ENCODE results near the gene GLCE.

GLCE gene

DNA sequence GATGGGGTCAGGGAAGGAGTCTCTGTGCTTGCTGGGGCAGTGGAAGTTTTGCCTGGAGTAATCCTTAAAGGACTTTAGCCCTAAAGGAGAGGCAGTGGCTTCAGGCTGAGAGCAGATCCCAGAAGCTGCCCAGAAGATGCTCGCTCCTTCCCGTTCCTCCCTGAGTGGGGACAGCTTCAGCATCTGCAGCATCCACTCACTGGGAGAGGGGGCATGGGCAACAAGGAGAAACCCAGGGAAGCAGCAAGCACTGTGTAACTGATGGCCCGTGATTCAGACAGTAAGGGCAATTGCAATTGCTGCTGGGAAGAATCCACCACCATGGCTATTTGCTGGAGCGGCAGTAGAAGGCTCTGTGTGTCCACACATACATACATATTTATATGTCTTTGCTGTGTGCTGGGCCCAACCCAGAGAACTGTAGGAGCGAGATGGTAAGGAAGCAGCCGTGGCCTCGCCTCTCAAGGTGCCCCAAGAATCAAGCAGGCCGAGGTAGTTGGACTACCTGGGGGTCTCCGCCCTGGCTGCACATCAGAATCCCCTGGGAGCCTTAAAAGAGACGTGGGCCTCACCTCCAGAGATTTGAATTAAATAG, 132.5 kb downstream of the GLCE start:
- H3K4me2 ChIP-seq (ENCODE audit: low read depth, low read length, poor library complexity, severe bottlenecking): no peak overlapping the region
- H3K79me2 ChIP-seq (ENCODE audit: insufficient read depth, low read length): no peaks in the 10 kb centered on the region

DNA sequence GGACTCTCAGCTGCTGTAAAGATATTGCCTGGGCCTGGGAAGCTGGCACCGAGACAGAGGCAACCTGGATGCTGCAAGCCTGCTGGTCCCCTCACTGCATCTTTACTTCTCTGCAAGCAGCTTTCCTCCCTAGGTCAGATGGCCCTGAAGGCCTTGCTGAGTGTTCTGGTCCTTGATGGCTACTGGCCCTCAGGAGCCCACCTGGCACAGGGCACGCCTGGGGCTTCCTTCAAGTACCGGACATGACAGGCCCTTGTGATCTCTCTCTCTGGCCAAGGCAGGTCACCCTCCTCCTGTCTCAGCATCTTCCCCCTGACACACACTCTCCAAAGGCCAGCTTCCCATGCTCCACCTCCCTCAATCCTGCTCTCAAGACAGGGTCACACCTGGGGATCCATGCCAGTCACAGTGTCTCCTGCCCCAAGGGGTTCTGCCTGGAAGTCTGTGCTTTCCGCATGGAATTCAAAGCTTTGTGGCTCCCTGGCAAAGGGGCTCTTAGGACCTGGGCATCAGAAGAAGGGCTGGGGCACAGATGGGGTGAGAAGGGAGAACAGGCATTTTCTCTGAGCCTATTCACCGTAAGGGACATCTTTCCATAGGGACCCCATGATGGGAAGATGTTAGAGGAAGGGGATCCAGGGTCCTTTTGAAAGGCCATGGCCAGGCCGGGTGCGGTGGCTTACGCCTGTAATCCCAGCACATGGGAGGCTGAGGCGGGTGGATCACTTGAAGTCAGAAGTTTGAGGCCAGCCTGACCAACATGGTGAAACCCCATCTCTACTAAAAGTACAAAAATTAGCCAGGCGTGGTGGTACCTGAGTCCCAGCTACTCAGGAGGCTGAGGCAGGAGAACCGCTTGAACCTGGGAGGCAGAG, 133.5 kb downstream of the GLCE start:
- Histone ChIP-seq H3K9me3 (ENCODE audit: insufficient read depth, low read depth, low read length) (no peaks in the 10 kb centered on the region), H2AFZ (ENCODE audit: low read length) (no peak overlapping the region), H3K36me3 (ENCODE audit: insufficient read depth, low read length) (no peaks in the 10 kb centered on the region), H3K79me2 (ENCODE audit: insufficient read depth, low read length) (no peaks in the 10 kb centered on the region), H3K27me3 (ENCODE audit: insufficient read depth, low read length, poor library complexity, severe bottlenecking) (no peaks in the 10 kb centered on the region), H3K4me2 (ENCODE audit: low read depth, low read length, poor library complexity, severe bottlenecking) (no peak overlapping the region), H3K9me2 (replicated peaks; ENCODE audit: low read depth, low read length) (no peaks in the 10 kb centered on the region), H3K4me3 (ENCODE audit: low read length, poor library complexity, severe bottlenecking) (no peak overlapping the region), H4K20me1 (ENCODE audit: insufficient read depth, low read length, poor library complexity, severe bottlenecking) (no peaks in the 10 kb centered on the region), H3K9ac (ENCODE audit: low read depth, low read length, poor library complexity, severe bottlenecking) (no peak overlapping the region), H3K4me1 (ENCODE audit: insufficient read depth, low read length, poor library complexity, severe bottlenecking) (no peaks in the 10 kb centered on the region), H3F3A (ENCODE audit: low read depth) (no peaks in the 10 kb centered on the region)
- TF ChIP-seq, protein P1, sequence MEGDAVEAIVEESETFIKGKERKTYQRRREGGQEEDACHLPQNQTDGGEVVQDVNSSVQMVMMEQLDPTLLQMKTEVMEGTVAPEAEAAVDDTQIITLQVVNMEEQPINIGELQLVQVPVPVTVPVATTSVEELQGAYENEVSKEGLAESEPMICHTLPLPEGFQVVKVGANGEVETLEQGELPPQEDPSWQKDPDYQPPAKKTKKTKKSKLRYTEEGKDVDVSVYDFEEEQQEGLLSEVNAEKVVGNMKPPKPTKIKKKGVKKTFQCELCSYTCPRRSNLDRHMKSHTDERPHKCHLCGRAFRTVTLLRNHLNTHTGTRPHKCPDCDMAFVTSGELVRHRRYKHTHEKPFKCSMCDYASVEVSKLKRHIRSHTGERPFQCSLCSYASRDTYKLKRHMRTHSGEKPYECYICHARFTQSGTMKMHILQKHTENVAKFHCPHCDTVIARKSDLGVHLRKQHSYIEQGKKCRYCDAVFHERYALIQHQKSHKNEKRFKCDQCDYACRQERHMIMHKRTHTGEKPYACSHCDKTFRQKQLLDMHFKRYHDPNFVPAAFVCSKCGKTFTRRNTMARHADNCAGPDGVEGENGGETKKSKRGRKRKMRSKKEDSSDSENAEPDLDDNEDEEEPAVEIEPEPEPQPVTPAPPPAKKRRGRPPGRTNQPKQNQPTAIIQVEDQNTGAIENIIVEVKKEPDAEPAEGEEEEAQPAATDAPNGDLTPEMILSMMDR (conservative IDR thresholded peaks at IDR 0.05; ENCODE audit: low read length): no peak
- TF ChIP-seq EZH2phosphoT487 (IDR thresholded peaks at IDR 0.05; ENCODE audit: borderline replicate concordance): no peak

More for the DNA sequence above, 132.5 kb downstream of the GLCE start:
- Histone ChIP-seq H4K20me1 (ENCODE audit: insufficient read depth, low read length, poor library complexity, severe bottlenecking) (no peaks in the 10 kb centered on the region), H3K36me3 (ENCODE audit: insufficient read depth, low read length) (no peaks in the 10 kb centered on the region), H3K4me3 (ENCODE audit: low read length, poor library complexity, severe bottlenecking) (no peak overlapping the region), H3K27me3 (ENCODE audit: insufficient read depth, low read length, poor library complexity, severe bottlenecking) (no peaks in the 10 kb centered on the region), H3K4me1 (ENCODE audit: insufficient read depth, low read length, poor library complexity, severe bottlenecking) (no peaks in the 10 kb centered on the region), H3K9ac (ENCODE audit: low read depth, low read length, poor library complexity, severe bottlenecking) (no peak overlapping the region), H3K9me3 (ENCODE audit: insufficient read depth, low read depth, low read length) (no peaks in the 10 kb centered on the region), H3K9me2 (replicated peaks; ENCODE audit: low read depth, low read length) (no peaks in the 10 kb centered on the region), H3F3A (ENCODE audit: low read depth) (no peaks in the 10 kb centered on the region), H2AFZ (ENCODE audit: low read length) (no peak overlapping the region)
- TF ChIP-seq, protein P1 (conservative IDR thresholded peaks at IDR 0.05; ENCODE audit: low read length): no peak
- TF ChIP-seq EZH2phosphoT487 (IDR thresholded peaks at IDR 0.05; ENCODE audit: borderline replicate concordance): no peak

DNA sequence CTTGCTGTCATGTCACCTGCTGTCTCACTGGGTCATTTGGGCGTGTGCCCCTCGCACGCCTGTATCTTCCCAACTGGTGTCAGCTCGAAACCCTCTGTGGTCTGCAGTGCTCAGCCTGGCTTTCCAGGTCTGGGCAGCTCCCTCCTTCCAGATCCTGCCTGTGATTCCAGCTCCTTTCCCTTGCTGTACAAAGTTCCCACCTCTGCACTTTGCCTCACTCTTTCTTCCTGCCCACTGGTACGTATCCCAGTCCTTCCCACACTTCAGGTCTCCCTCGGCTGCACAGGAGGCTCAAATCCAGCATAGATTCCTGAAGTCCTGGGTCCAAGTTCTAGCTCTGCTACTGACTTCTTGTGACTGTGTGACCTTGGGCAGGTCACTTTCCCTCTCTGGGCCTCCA, 136.2 kb downstream of the GLCE start:
- no peaks in the 10 kb centered on the region for H4K20me1 ChIP-seq (ENCODE audit: insufficient read depth, low read length, poor library complexity, severe bottlenecking)
- no peak overlapping the region for H3K4me3 ChIP-seq (ENCODE audit: low read length, poor library complexity, severe bottlenecking)
- no peaks in the 10 kb centered on the region for H3K9me2 ChIP-seq (replicated peaks; ENCODE audit: low read depth, low read length)
- H3K36me3 ChIP-seq (ENCODE audit: insufficient read depth, low read length): no peaks in the 10 kb centered on the region
- no peaks in the 10 kb centered on the region for H3K27me3 ChIP-seq (ENCODE audit: insufficient read depth, low read length, poor library complexity, severe bottlenecking)
- H3K4me1 ChIP-seq (ENCODE audit: insufficient read depth, low read length, poor library complexity, severe bottlenecking): no peaks in the 10 kb centered on the region
- no peaks in the 10 kb centered on the region for H3F3A ChIP-seq (ENCODE audit: low read depth)
- no peak overlapping the region for H2AFZ ChIP-seq (ENCODE audit: low read length)
- H3K9me3 ChIP-seq (ENCODE audit: insufficient read depth, low read depth, low read length): no peaks in the 10 kb centered on the region
- no peak overlapping the region for H3K9ac ChIP-seq (ENCODE audit: low read depth, low read length, poor library complexity, severe bottlenecking)
- H3K79me2 ChIP-seq (ENCODE audit: insufficient read depth, low read length): no peaks in the 10 kb centered on the region
- no peak overlapping the region for H3K4me2 ChIP-seq (ENCODE audit: low read depth, low read length, poor library complexity, severe bottlenecking)
- TF ChIP-seq, protein P1 (conservative IDR thresholded peaks at IDR 0.05; ENCODE audit: low read length): no peak
